Measurements from ENCODE around the gene GSE1.

GSE1 gene

DNA sequence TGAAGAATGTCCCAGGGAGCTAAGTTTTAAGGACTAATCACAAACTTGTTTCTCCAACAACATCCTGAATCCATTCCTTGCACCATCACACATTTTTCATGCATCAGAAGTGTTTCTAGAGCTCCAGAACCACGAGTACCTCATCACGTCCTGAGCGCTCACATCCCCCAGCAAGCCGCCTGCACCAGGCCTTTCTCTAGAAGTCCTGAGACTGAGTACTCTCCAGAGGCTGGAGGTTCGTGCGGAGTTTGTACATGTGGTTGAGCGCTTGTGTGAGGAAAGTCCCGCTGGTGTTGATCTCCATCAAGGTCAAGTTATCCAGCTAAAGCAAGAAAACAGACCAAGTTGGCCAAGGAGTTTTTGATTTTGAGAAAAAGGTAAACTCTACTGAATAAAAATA lies 64.9 kb downstream of the GSE1 start:
- H3K4me3 ChIP-seq (replicated peaks; ENCODE audit: low read depth, low read length), result no peak overlapping the region
- TF ChIP-seq, protein P1, sequence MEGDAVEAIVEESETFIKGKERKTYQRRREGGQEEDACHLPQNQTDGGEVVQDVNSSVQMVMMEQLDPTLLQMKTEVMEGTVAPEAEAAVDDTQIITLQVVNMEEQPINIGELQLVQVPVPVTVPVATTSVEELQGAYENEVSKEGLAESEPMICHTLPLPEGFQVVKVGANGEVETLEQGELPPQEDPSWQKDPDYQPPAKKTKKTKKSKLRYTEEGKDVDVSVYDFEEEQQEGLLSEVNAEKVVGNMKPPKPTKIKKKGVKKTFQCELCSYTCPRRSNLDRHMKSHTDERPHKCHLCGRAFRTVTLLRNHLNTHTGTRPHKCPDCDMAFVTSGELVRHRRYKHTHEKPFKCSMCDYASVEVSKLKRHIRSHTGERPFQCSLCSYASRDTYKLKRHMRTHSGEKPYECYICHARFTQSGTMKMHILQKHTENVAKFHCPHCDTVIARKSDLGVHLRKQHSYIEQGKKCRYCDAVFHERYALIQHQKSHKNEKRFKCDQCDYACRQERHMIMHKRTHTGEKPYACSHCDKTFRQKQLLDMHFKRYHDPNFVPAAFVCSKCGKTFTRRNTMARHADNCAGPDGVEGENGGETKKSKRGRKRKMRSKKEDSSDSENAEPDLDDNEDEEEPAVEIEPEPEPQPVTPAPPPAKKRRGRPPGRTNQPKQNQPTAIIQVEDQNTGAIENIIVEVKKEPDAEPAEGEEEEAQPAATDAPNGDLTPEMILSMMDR (IDR thresholded peaks at IDR 0.05; ENCODE audit: low read depth, low read length, missing control alignments), result no peak
- DNase-seq (ENCODE audit: extremely low read depth, low read depth), result no peak

DNA sequence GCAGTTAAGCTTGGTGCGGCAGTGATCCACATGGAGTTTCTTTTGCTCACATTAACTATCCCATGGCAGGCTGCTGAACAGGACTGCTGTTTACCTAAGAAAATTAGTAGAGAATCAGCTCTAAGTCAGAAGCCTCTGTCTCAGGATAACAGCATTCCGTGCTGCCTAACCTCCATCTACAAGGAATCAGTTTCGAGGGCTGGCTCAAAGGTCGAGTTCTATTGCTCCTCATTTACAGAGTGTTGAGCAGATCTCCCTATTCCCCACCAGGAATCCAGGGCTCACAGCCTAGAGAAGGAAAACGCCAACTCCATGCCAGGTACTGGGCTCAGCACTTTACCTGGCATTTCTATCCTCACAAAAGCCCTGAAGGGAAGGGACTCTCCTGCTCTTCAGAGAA lies 65.7 kb downstream of the GSE1 start:
- no peak for DNase-seq (ENCODE audit: extremely low read depth, low read depth)
- H3K4me3 ChIP-seq (replicated peaks; ENCODE audit: low read depth, low read length), result no peak overlapping the region
- TF ChIP-seq, protein P1 (IDR thresholded peaks at IDR 0.05; ENCODE audit: low read depth, low read length, missing control alignments), result no peak

DNA sequence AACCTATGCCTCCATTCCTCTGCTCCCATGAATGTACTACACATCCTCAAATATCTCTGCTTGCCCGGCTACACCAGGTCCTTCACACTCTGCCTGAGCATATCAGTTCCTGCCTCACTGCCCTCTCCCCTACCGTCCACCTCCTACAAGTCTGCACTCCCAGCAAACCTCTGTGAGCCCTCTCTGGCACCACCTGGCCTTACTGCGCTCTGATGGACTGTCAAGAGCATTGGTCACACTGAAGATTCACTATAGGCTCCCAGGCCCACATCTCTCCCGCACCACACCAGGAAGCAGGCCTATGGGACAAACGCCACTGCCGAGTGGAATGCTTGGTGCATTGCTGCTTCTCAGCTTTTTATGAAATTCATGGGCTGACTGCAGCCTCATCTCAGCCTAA lies 66.7 kb downstream of the GSE1 start:
- TF ChIP-seq, protein P1 (IDR thresholded peaks at IDR 0.05; ENCODE audit: low read depth, low read length, missing control alignments), result no peak
- DNase-seq (ENCODE audit: extremely low read depth, low read depth), result no peak
- H3K4me3 ChIP-seq (replicated peaks; ENCODE audit: low read depth, low read length), result no peak overlapping the region

DNA sequence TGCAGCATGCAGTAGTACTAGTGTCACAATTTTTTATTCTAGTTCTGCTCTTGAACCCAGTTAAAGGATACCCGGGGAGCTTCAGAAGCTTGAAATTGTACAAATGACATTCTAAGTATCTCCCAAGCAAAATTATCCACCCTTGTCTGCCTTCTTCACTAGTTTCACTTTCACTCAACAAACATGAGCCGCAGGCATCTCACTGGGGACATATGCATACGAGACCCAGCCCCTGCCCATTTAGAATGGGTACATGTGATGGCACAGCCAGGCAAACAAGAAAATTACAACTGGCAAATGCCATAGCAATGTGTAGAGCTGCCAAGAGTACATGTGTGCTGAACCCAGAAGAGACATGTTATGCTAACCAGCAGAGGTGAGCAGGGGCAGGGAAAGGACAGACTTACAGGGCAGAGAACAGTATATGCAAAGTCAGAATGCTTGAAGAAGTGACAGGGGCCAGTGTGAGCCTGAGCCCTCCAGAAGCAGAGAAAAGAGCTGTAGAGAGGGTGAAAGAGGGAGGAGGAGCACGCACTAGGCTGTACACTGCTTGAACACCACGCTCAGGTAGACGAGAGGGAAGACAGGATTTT lies 67.3 kb downstream of the GSE1 start:
- no peak overlapping the region for H3K4me3 ChIP-seq (replicated peaks; ENCODE audit: low read depth, low read length)
- TF ChIP-seq, protein P1 (IDR thresholded peaks at IDR 0.05; ENCODE audit: low read depth, low read length, missing control alignments), result no peak
- DNase-seq (ENCODE audit: extremely low read depth, low read depth), result no peak

DNA sequence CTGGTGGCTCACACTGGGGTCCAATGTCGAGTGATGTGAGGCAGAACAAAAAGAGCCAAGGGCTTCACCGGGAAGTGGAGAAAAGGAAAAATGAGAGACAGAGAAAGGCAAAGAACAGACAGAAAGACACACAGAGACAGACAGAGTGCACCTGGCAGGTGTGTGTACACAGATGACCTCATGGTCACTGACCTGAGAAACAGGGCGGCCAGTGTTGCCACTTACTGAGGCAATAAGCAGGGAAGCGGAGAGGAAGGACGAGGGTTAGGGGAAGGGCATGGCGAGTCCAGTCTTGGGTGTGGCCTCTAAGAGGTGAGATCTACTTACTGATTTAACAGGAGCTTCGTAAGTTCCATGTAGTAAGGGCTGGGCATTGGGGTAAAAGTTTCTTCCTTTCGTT lies 68.1 kb downstream of the GSE1 start:
- no peak for DNase-seq (ENCODE audit: extremely low read depth, low read depth)
- no peak overlapping the region for H3K4me3 ChIP-seq (replicated peaks; ENCODE audit: low read depth, low read length)
- TF ChIP-seq, protein P1 (IDR thresholded peaks at IDR 0.05; ENCODE audit: low read depth, low read length, missing control alignments), result no peak

DNA sequence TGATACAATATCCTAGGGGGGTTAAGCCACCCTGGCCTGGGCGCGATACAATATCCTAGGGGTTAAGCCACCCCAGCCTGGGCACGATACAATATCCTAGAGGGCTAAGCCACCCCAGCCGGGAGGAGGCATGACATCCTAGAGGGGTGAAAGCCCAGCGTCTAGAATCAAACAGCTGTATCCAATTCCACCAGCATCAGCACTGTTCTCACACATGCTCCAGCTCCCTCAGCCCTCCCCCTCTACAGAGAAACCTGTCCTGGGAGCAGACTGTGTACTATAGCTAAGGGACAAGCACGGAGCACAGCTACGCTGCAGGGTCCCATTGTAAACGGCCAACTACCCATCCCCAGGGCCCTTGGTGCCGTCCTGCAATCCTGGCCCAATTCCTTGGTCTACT lies 69.4 kb downstream of the GSE1 start:
- TF ChIP-seq, protein P1 (IDR thresholded peaks at IDR 0.05; ENCODE audit: low read depth, low read length, missing control alignments), result no peak
- no peak for DNase-seq (ENCODE audit: extremely low read depth, low read depth)
- H3K4me3 ChIP-seq (replicated peaks; ENCODE audit: low read depth, low read length), result no peak overlapping the region

DNA sequence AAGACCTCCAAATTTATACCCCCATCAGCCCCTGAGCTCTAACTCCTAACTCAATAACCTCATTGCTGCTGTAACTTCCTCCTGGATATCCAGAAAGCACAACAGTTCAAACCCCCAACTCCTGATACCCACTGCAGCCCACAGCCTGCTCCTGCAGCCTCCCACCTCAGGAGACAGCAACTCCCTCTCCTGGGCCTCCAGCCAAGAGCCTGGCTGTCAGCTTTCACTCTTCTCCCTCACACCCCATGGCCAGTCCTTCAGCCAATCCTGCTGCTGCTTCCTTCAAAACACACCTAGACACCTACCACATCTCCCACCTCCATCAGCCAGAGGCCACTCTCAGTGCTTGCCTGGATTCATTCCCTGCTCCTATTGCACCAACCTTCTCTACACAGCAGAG lies 70.2 kb downstream of the GSE1 start:
- TF ChIP-seq, protein P1 (IDR thresholded peaks at IDR 0.05; ENCODE audit: low read depth, low read length, missing control alignments), result no peak
- no peak for DNase-seq (ENCODE audit: extremely low read depth, low read depth)
- no peak overlapping the region for H3K4me3 ChIP-seq (replicated peaks; ENCODE audit: low read depth, low read length)

All from HFF-Myc (cell line).